OCI-LY3 (cell line): Measurements from ENCODE around the gene HDAC1.

Source experiments
- CTCF ChIP-seq: fragments of 200-600, 300-600 bp; sonication (generic); IDR thresholded peaks from 2 replicates; pipeline ENCODE4 v1.5.1; 2014; ENCODE audit warnings: antibody characterized with exemption, low read length, low read depth
- EZH2phosphoT487 ChIP-seq: fragments of 200-600 bp; shearing (Covaris generic); IDR thresholded peaks from 2 replicates; pipeline ENCODE4 v1.6.1; 2018; ENCODE audit warnings: antibody characterized with exemption, mixed run types, low read depth

- TF ChIP-seq CTCF, result no peak
- no peak for TF ChIP-seq EZH2phosphoT487
Measured at GRCh38 chr1:32303997-32304622, 12.2 kb downstream of the HDAC1 start.
